ENCODE measurements around the gene GGA3.

The GGA3 gene

DNA sequence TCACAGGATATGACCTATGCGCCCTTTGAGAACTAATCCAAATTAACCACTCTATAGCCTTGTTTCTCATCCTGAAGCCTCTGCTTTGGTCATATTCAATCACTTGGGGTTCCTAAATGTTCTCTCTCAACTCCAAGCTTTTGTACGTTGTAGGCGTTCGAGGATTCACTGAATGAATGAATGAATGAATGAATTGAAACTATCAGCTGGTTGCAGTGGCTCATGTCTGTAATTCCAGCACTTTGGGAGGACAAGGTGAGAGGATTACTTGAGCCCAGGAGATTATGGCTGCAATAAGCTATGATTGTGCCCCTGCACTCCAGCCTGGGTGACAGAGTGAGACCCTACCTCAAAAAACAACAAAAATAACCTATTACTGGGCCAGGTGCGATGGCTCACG, 72.8 kb downstream of the GGA3 start:
- H3K27me3 Mint-ChIP-seq, result no peaks in the 10 kb centered on the region
- H3K27ac Mint-ChIP-seq, result peak overlapping the region; percentile 81
- no peak overlapping the region for H3K4me3 Mint-ChIP-seq
- H3K36me3 Mint-ChIP-seq (ENCODE audit: low read depth), result no peaks in the 10 kb centered on the region
- H3K9me3 Mint-ChIP-seq, result no peaks in the 10 kb centered on the region
- no peak for DNase-seq
- H3K4me1 Mint-ChIP-seq (ENCODE audit: low read depth), result peaks cover 24% of the 10 kb centered on the region

Measured in activated T-cell treated with anti-CD3 and anti-CD28 coated beads, Interleukin-2, amount 50 U/mL, for 24 hours (primary cell).